Body of pancreas (tissue), 4 donors: ENCODE data around the gene AGBL4.

Source experiments
- POLR2A ChIP-seq, 3 donors: fragments of 450-650 bp; IDR thresholded peaks; one replicate each; pipeline ENCODE4 v1.6.1; 2016; ENCODE audit warnings: antibody characterized with exemption in 3 of 3, mild to moderate bottlenecking in 2 of 3
- TF ChIP-seq, protein P1 (sequence below), 7 experiments: fragments of 450-650 bp in 4 of 7; fragments of 200-600 bp in 3 of 7; sonication (generic) in 3 of 7; IDR thresholded peaks; one replicate each; pipeline ENCODE4 v1.5.1; 2016 to 2019; ENCODE audit warnings: antibody characterized with exemption in 7 of 7

DNA sequence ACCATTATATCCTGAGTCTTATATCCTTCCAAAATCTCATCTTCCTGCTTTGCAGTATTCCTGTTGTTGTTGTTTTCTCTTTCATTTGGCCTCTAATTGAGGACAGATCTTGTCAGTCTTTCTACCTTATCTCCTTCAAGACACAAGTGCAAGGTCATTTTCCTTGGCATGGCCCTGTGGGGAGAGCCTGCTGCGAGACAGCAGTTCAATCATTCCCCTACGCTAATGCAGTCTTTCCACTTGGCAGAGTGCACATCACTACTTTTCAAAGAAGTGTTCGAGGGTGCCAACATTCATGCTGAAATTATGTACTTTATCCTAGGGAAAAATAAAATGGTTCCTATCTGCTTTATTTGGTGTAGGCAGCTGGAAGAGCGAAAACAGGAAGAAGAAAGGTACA is 1421.4 kb downstream of the AGBL4 start:
- TF ChIP-seq POLR2A (IDR thresholded peaks at IDR 0.05) = no peak
- TF ChIP-seq, protein P1, sequence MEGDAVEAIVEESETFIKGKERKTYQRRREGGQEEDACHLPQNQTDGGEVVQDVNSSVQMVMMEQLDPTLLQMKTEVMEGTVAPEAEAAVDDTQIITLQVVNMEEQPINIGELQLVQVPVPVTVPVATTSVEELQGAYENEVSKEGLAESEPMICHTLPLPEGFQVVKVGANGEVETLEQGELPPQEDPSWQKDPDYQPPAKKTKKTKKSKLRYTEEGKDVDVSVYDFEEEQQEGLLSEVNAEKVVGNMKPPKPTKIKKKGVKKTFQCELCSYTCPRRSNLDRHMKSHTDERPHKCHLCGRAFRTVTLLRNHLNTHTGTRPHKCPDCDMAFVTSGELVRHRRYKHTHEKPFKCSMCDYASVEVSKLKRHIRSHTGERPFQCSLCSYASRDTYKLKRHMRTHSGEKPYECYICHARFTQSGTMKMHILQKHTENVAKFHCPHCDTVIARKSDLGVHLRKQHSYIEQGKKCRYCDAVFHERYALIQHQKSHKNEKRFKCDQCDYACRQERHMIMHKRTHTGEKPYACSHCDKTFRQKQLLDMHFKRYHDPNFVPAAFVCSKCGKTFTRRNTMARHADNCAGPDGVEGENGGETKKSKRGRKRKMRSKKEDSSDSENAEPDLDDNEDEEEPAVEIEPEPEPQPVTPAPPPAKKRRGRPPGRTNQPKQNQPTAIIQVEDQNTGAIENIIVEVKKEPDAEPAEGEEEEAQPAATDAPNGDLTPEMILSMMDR (IDR thresholded peaks at IDR 0.05) = no peak
